ENCODE data around the gene PPIL1.

- TF ChIP-seq EZH2phosphoT487 (IDR thresholded peaks at IDR 0.05; ENCODE audit: insufficient read depth, low read depth) = no peak
- TF ChIP-seq EZH2 (IDR thresholded peaks at IDR 0.05; ENCODE audit: insufficient read depth, poor library complexity, severe bottlenecking) = no peak
Measured at GRCh38 chr6:36821581-36822335, 52.8 kb downstream of the PPIL1 start.
